ENCODE results near the gene SP7.

GRCh38 chr12:53333289-53333688, 2.9 kb downstream of the SP7 start:
- TF ChIP-seq EZH2phosphoT487 (IDR thresholded peaks at IDR 0.05; ENCODE audit: borderline replicate concordance) (no peak), CTCF (conservative IDR thresholded peaks at IDR 0.05; ENCODE audit: low read length) (no peak)

All from Loucy (cell line).